Mucosa of descending colon (tissue), 3 donors: ENCODE data around the gene LYPD6. TPM values are rescaled to one million over a fixed set of nuclear protein-coding genes. Genes with fewer than 3 reads are reported as not detected.

ENCODE experiments used
- ATAC-seq: fragments of 200-7000 bp; cut with Tn5 transposase; one replicate; pipeline ENCODE4 v1.9.1; 2020; ENCODE audit warnings: mild to moderate bottlenecking, moderate library complexity
- DNase-seq, 3 donors: peaks; one replicate each; pipeline ENCODE4 v3.0.0-alpha.2; 2020
- H3K36me3 ChIP-seq: fragments of 200-600 bp; one replicate; pipeline ENCODE4 v1.8.0; 2021; ENCODE audit warnings: low read depth, mild to moderate bottlenecking
- H3K4me1 ChIP-seq: fragments of 200-600 bp; one replicate; pipeline ENCODE4 v1.8.0; 2021; ENCODE audit warnings: low read depth, mild to moderate bottlenecking
- H3K4me3 ChIP-seq: fragments of 200-600 bp; one replicate; pipeline ENCODE4 v1.8.0; 2021; ENCODE audit warnings: mild to moderate bottlenecking
- H3K9me3 ChIP-seq: fragments of 200-600 bp; one replicate; pipeline ENCODE4 v1.8.0; 2021; ENCODE audit warnings: mild to moderate bottlenecking
- intact Hi-C, 2 donors: fragments of 100-400 bp; cut with DNase I in 1 of 2; cut with micrococcal nuclease in 1 of 2; formaldehyde crosslinking; loops; one replicate each; pipeline versions ENCODE4 v1.11.0 to v1.11.1; 2022; cut with DNase I, micrococcal nuclease
- total RNA-seq, 3 donors: library from RNA; stranded (reverse); fragmentation: NEBNext Ultra II Directional in 2 of 3; extraction: Animal tissue kit (Norgen Biotek cat#: 25700) in 2 of 3; gene quantifications; one replicate each; pipeline versions ENCODE4 v1.2.1 to v1.2.4, GENCODE V29; 2021 to 2023
- TF ChIP-seq, protein P1 (sequence below): fragments of 200-600 bp; IDR thresholded peaks from one replicate; pipeline ENCODE4 v1.8.0; 2022; ENCODE audit warnings: antibody characterized with exemption, mild to moderate bottlenecking
- donor health status: DM: no; HTN: no; CAD: no; lungs with moderate emphysema.
- donor health status: DM: no; HTN: no; CAD: no.
- donor health status: DM: no; HTN: yes; CAD: no.

LYPD6 gene
- total RNA-seq, 3 donors from 2014 or later, result 2.0 to 2.4 (median 2.2) TPM

DNA sequence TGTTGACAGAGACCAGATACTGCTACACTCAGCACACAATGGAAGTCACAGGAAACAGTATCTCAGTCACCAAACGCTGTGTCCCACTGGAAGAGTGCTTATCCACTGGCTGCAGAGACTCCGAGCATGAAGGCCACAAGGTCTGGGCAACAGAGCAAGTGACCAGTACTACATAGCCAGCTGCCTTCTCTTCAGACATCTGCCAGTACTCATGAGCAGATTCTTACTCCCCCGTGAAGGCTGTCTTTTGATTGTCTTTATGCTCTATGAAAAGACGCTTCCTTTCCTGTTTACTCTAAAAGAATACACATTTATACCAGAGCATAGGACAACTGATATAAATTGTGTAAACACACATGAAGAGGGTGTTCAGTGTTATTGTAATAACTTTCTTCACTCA, 138.2 kb downstream of the LYPD6 start:
- DNase-seq, result no peak
- ATAC-seq, result no peak
- TF ChIP-seq, protein P1, sequence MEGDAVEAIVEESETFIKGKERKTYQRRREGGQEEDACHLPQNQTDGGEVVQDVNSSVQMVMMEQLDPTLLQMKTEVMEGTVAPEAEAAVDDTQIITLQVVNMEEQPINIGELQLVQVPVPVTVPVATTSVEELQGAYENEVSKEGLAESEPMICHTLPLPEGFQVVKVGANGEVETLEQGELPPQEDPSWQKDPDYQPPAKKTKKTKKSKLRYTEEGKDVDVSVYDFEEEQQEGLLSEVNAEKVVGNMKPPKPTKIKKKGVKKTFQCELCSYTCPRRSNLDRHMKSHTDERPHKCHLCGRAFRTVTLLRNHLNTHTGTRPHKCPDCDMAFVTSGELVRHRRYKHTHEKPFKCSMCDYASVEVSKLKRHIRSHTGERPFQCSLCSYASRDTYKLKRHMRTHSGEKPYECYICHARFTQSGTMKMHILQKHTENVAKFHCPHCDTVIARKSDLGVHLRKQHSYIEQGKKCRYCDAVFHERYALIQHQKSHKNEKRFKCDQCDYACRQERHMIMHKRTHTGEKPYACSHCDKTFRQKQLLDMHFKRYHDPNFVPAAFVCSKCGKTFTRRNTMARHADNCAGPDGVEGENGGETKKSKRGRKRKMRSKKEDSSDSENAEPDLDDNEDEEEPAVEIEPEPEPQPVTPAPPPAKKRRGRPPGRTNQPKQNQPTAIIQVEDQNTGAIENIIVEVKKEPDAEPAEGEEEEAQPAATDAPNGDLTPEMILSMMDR, result no peak
- H3K9me3 ChIP-seq, result no peaks in the 10 kb centered on the region
- intact Hi-C loops, result no loop called here
- no peaks in the 10 kb centered on the region for H3K4me1 ChIP-seq
- H3K4me3 ChIP-seq, result no peak overlapping the region
- H3K36me3 ChIP-seq, result no peaks in the 10 kb centered on the region

DNA sequence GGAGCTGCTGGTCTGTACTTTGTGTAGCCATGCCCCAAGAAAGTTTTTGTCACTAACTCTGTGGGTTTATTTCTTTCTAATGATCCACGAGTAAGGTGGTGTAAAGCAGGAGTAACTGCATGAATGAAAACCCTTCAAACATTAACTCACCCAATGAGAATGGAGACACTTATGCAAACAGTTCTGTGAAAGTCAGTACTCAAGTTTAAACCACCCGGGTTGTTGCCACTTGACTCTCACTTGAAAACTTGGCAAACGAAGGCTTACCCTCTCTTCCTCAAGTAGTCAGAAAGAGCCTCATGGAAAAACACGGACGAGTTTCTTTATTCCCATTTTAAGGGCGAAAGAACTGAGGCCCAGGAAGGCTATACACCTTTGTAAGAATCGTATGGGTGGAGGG, 139.7 kb downstream of the LYPD6 start:
- DNase-seq (no peak), ATAC-seq (no peak)
- no peak overlapping the region for H3K4me3 ChIP-seq
- H3K9me3 ChIP-seq, result no peaks in the 10 kb centered on the region
- no peaks in the 10 kb centered on the region for H3K36me3 ChIP-seq
- TF ChIP-seq, protein P1, result no peak
- no peaks in the 10 kb centered on the region for H3K4me1 ChIP-seq
- intact Hi-C loops, result no loop called here

DNA sequence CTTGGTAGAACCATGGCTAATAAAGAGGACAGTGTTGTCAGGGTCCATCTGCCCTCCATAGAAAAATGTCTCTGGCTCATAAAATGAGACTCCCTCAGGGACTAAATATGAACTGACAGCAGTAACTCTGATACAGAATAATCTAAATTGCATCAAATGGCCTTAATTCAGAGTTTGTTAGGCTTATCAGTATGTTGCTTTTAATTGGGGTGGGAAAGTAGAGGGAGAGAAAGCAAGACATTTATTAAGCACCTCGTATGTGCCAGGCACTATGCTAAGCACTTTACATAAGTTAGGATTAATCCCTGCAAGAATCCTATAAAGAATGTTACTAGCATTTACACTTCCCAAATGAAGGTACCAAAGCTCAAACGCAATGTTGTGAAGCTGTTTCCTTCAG, 142.0 kb downstream of the LYPD6 start:
- Histone ChIP-seq H3K4me3 (no peak overlapping the region), H3K4me1 (no peaks in the 10 kb centered on the region), H3K36me3 (no peaks in the 10 kb centered on the region), H3K9me3 (no peaks in the 10 kb centered on the region)
- TF ChIP-seq, protein P1, result no peak
- ATAC-seq (no peak), DNase-seq (no peak)
- intact Hi-C loops, result no loop called here

DNA sequence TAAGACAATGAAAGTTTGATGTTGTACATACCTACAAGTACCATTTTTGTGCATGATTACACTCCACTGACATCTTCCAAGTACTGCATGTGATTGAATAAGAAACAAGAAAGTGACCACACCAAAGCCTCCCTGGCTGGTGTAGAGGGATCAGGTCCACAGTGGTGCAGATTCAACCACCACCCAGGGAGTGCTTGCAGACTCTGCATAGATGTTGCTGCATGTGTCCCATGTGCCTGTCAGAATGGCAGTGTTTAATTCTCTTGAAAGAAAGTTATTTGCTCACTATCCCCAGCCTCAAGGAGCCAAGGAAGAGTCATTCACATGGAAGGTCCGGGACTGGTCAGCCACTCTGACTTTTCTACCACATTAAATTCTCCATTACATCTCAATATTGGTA, 142.7 kb downstream of the LYPD6 start:
- H3K36me3 ChIP-seq, result no peaks in the 10 kb centered on the region
- intact Hi-C loops, result no loop called here
- TF ChIP-seq, protein P1, result no peak
- no peaks in the 10 kb centered on the region for H3K4me1 ChIP-seq
- DNase-seq, result no peak
- no peaks in the 10 kb centered on the region for H3K9me3 ChIP-seq
- H3K4me3 ChIP-seq, result no peak overlapping the region
- ATAC-seq, result no peak

DNA sequence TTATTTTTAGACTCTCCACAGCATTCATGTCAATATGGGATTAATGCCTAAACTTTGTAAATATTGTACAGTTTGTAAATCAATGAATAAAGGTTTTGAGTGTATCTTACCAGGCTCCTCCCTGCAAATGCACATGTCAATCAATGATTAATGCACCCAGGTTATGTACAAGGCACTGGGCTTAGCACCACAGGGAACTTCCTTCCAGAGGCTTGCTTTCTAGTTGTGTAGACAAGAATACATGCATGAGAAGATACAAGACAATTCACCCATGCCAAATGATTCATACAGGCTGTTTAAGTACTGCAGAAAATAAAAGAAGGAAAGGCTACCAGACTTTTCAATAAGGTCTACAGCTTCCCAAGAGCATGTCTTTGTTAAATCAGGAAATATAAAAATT, 143.1 kb downstream of the LYPD6 start:
- TF ChIP-seq, protein P1, result no peak

DNA sequence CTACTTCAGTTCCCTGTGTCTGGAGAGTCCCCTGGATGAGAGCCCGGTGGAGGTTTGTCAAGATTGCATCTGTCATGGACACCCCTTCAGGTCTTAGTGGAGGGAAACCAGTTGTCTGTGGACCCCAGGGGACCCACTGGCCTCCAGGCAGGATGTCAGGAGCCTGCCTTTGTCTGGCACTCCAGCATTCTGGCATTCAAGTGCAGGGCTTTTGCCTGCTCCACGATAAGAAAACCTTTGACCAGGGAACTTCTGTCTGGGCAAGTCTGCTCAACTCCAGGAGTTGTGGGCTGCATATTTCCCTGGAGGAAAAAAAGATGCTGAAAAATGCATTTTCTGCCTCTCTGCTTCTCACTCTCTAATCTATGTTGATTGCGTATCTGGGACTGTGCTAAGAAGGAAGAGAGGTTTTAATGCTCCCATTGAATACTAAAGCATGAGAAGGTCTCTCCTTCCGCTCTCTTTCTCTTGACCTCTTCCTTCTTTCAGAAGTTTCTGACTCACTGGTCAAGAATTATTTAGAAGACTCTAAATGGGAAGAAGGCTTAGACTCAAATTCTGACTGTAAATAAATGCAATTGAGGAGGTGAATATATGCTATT, 152.7 kb downstream of the LYPD6 start:
- Histone ChIP-seq H3K4me3 (no peak overlapping the region), H3K36me3 (no peaks in the 10 kb centered on the region), H3K4me1 (no peaks in the 10 kb centered on the region), H3K9me3 (no peaks in the 10 kb centered on the region)
- no peak for ATAC-seq
- TF ChIP-seq, protein P1, result no peak
- intact Hi-C loops, result no loop called here
- no peak for DNase-seq

More for the DNA sequence above, 143.1 kb downstream of the LYPD6 start:
- DNase-seq (no peak), ATAC-seq (no peak)
- no peak overlapping the region for H3K4me3 ChIP-seq
- H3K4me1 ChIP-seq, result no peaks in the 10 kb centered on the region
- no peaks in the 10 kb centered on the region for H3K36me3 ChIP-seq
- no peaks in the 10 kb centered on the region for H3K9me3 ChIP-seq
- intact Hi-C loops, result no loop called here
